Measurements from ENCODE around the gene CDK14.

CDK14 gene

DNA sequence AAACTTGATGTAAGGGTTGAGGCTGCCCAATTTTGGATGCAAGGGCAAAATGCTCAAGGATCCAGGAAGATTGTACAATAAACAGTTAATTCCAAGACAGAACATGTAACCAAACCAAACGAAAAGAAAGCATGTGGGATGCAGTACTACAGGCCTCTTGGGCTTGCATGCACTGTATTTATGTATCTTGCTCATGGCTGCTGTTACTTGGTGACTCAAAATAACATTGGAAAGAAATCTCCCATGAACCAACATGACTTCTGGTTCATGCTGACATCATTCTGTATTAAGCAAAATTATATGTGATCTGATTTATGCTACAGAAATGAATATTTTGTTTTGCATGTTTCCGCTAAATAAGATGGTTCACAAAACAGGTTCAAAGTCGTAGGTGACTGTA is 602.2 kb downstream of the CDK14 start:
- Histone ChIP-seq H3K4me2 (ENCODE audit: insufficient read depth, low read length) (no peak overlapping the region), H3K79me2 (ENCODE audit: insufficient read depth, low read length) (no peaks in the 10 kb centered on the region), H3K4me1 (ENCODE audit: insufficient read depth, low read length) (no peaks in the 10 kb centered on the region), H3K27ac (ENCODE audit: low read length) (no peak overlapping the region), H3K9ac (ENCODE audit: low read depth, low read length) (no peak overlapping the region), H4K20me1 (ENCODE audit: insufficient read depth, low read length) (no peaks in the 10 kb centered on the region), H3K36me3 (ENCODE audit: insufficient read depth, low read length) (no peaks in the 10 kb centered on the region), H2AFZ (ENCODE audit: low read depth, low read length) (no peak overlapping the region), H3K27me3 (ENCODE audit: insufficient read depth, low read length, poor library complexity) (peaks cover 10% of the 10 kb centered on the region), H3K9me3 (ENCODE audit: insufficient read depth, low read length, severe bottlenecking) (no peaks in the 10 kb centered on the region), H3K4me3 (ENCODE audit: low read depth in 1 of 2, low read length in 2 of 2) (no peak overlapping the region)
- DNase-seq (no peak), ATAC-seq (ENCODE audit: insufficient read depth, low read depth) (no peak)
- no peak for TF ChIP-seq CTCF (IDR thresholded peaks at IDR 0.05; ENCODE audit: borderline replicate concordance, extremely low read depth, low read length, poor library complexity, severe bottlenecking)
- no peak for TF ChIP-seq EZH2 (IDR thresholded peaks at IDR 0.05; ENCODE audit: borderline replicate concordance, low read depth, low read length, severe bottlenecking)

- ATAC-seq (ENCODE audit: insufficient read depth, low read depth), result no peak
- Histone ChIP-seq H3K9ac (ENCODE audit: low read depth, low read length) (no peak overlapping the region), H2AFZ (ENCODE audit: low read depth, low read length) (no peak overlapping the region), H3K9me3 (ENCODE audit: insufficient read depth, low read length, severe bottlenecking) (no peaks in the 10 kb centered on the region), H3K79me2 (ENCODE audit: insufficient read depth, low read length) (no peaks in the 10 kb centered on the region), H3K4me2 (ENCODE audit: insufficient read depth, low read length) (no peak overlapping the region), H3K4me1 (ENCODE audit: insufficient read depth, low read length) (no peaks in the 10 kb centered on the region), H3K27ac (ENCODE audit: low read length) (no peak overlapping the region), H3K4me3 (ENCODE audit: low read depth in 1 of 2, low read length in 2 of 2) (no peak overlapping the region), H4K20me1 (ENCODE audit: insufficient read depth, low read length) (no peaks in the 10 kb centered on the region), H3K36me3 (ENCODE audit: insufficient read depth, low read length) (no peaks in the 10 kb centered on the region), H3K27me3 (ENCODE audit: insufficient read depth, low read length, poor library complexity) (peaks cover 10% of the 10 kb centered on the region)
- TF ChIP-seq EZH2 (IDR thresholded peaks at IDR 0.05; ENCODE audit: borderline replicate concordance, low read depth, low read length, severe bottlenecking) (no peak), CTCF (IDR thresholded peaks at IDR 0.05; ENCODE audit: borderline replicate concordance, extremely low read depth, low read length, poor library complexity, severe bottlenecking) (no peak)
- DNase-seq, result no peak
These were observed 603.5 kb downstream of the CDK14 start for GRCh38 chr7:91199601-91200000.

GRCh38 chr7:91201442-91202113 is 605.5 kb downstream of the CDK14 start:
- no peak for ATAC-seq (ENCODE audit: insufficient read depth, low read depth)
- Histone ChIP-seq H3K27ac (ENCODE audit: low read length) (no peak overlapping the region), H3K9ac (ENCODE audit: low read depth, low read length) (no peak overlapping the region)

More at GRCh38 chr7:91201442-91202113, 605.5 kb downstream of the CDK14 start:
- H3K36me3 ChIP-seq (ENCODE audit: insufficient read depth, low read length), result no peaks in the 10 kb centered on the region
- H3K27me3 ChIP-seq (ENCODE audit: insufficient read depth, low read length, poor library complexity), result peaks cover 6% of the 10 kb centered on the region
- H2AFZ ChIP-seq (ENCODE audit: low read depth, low read length), result no peak overlapping the region
- TF ChIP-seq CTCF (IDR thresholded peaks at IDR 0.05; ENCODE audit: borderline replicate concordance, extremely low read depth, low read length, poor library complexity, severe bottlenecking), result no peak
- TF ChIP-seq EZH2 (IDR thresholded peaks at IDR 0.05; ENCODE audit: borderline replicate concordance, low read depth, low read length, severe bottlenecking), result no peak
- no peaks in the 10 kb centered on the region for H3K9me3 ChIP-seq (ENCODE audit: insufficient read depth, low read length, severe bottlenecking)
- H3K79me2 ChIP-seq (ENCODE audit: insufficient read depth, low read length), result no peaks in the 10 kb centered on the region
- no peak overlapping the region for H3K4me3 ChIP-seq (ENCODE audit: low read depth in 1 of 2, low read length in 2 of 2)
- H3K4me1 ChIP-seq (ENCODE audit: insufficient read depth, low read length), result no peaks in the 10 kb centered on the region
- no peak for DNase-seq
- no peaks in the 10 kb centered on the region for H4K20me1 ChIP-seq (ENCODE audit: insufficient read depth, low read length)
- no peak overlapping the region for H3K4me2 ChIP-seq (ENCODE audit: insufficient read depth, low read length)

Measured in DND-41 (cell line).